ENCODE results near the gene CA9.

CA9 gene

GRCh38 chr9:35711501-35712428, 38.0 kb downstream of the CA9 start:
- TF ChIP-seq, protein P1, sequence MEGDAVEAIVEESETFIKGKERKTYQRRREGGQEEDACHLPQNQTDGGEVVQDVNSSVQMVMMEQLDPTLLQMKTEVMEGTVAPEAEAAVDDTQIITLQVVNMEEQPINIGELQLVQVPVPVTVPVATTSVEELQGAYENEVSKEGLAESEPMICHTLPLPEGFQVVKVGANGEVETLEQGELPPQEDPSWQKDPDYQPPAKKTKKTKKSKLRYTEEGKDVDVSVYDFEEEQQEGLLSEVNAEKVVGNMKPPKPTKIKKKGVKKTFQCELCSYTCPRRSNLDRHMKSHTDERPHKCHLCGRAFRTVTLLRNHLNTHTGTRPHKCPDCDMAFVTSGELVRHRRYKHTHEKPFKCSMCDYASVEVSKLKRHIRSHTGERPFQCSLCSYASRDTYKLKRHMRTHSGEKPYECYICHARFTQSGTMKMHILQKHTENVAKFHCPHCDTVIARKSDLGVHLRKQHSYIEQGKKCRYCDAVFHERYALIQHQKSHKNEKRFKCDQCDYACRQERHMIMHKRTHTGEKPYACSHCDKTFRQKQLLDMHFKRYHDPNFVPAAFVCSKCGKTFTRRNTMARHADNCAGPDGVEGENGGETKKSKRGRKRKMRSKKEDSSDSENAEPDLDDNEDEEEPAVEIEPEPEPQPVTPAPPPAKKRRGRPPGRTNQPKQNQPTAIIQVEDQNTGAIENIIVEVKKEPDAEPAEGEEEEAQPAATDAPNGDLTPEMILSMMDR (conservative IDR thresholded peaks at IDR 0.05; ENCODE audit: control insufficient read depth, insufficient read depth, low read depth, low read length): no peak
- H3K4me3 ChIP-seq (ENCODE audit: control insufficient read depth, low read depth, low read length): no peak overlapping the region
- DNase-seq (ENCODE audit: low read depth): no peak

GRCh38 chr9:35712762-35713400, 39.2 kb downstream of the CA9 start:
- TF ChIP-seq, protein P1 (conservative IDR thresholded peaks at IDR 0.05; ENCODE audit: control insufficient read depth, insufficient read depth, low read depth, low read length): no peak
- no peak overlapping the region for H3K4me3 ChIP-seq (ENCODE audit: control insufficient read depth, low read depth, low read length)
- DNase-seq (ENCODE audit: low read depth): no peak

- TF ChIP-seq, protein P1 (conservative IDR thresholded peaks at IDR 0.05; ENCODE audit: control insufficient read depth, insufficient read depth, low read depth, low read length): no peak
- DNase-seq (ENCODE audit: low read depth): no peak
- H3K4me3 ChIP-seq (ENCODE audit: control insufficient read depth, low read depth, low read length): no peak overlapping the region
Measured at GRCh38 chr9:35713578-35713977, 39.9 kb downstream of the CA9 start.

DNA sequence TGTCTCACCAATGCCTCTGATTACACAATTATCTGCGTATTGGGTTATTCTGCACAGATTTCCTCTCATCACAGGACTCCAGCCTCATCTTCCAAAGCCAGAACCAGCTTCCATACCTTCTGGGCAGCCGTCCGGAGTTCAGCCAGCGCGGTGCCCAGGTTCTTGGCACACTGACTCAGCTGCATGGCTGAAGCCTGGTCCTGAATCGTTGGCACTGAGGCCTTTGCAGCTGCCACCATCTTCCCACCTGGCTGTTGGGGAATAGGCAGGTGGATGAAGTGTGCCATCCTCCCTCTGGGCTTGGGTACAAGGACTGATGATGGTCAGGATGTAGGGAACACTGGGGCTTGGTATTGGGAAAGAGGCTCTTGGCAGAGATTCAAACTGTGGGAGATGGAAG, 40.4 kb downstream of the CA9 start:
- DNase-seq (ENCODE audit: low read depth): no peak
- H3K4me3 ChIP-seq (ENCODE audit: control insufficient read depth, low read depth, low read length): no peak overlapping the region
- TF ChIP-seq, protein P1 (conservative IDR thresholded peaks at IDR 0.05; ENCODE audit: control insufficient read depth, insufficient read depth, low read depth, low read length): no peak

DNA sequence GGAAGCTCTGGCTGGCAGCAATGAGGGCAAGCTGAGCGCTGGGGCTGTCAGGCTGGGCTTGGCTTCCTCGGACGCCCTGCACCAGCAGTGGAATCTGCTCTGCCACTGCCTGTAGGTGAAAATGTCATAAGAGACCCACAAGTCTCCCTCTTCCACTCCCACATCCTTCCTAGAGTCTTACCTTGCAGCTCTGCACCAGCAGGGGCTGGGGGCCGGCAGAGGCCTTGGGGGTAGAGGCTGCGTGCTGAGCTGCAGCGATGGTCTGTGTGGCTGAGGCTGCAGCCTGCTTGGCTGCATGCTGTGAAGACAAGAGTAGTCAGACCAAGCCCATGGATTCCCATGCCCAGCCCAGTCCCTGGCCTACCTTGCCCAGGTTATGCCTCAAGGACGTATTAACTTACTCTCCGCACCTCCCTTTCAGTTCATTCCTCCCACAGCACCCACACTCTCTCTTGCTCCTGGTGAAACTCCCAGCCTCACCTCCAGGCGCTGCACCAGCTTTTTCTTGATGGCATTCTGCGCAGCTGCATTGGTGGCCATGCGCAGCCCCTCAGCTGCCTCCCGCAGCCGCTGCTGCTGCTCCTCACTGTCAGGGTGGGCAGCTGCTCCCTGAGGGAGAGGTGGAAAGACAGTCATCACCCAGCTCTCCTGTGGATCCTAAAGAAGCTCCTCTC, 41.0 kb downstream of the CA9 start:
- H3K4me3 ChIP-seq (ENCODE audit: control insufficient read depth, low read depth, low read length): no peak overlapping the region
- TF ChIP-seq, protein P1 (conservative IDR thresholded peaks at IDR 0.05; ENCODE audit: control insufficient read depth, insufficient read depth, low read depth, low read length): no peak
- no peak for DNase-seq (ENCODE audit: low read depth)

DNA sequence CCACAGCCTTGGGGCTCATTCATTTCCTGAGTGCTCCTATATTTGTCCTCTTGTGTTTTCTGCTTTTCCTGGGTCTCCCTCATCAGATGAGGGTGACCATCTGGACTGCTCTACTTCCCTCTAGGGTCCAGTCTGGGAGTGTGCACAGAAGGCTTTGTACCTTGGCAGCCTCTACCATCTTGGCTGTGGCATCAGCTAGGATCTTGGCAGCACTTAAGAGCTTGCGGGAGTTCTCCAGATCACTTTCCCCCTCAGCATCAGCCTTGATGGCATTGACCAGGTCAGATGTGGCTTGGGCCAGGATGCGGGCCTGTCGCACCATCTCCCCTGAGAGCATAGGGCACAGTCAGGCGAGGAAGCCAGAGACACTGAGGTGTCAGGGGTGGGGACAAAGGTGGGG, 42.5 kb downstream of the CA9 start:
- H3K4me3 ChIP-seq (ENCODE audit: control insufficient read depth, low read depth, low read length): no peak overlapping the region
- DNase-seq (ENCODE audit: low read depth): no peak
- TF ChIP-seq, protein P1 (conservative IDR thresholded peaks at IDR 0.05; ENCODE audit: control insufficient read depth, insufficient read depth, low read depth, low read length): no peak
